ENCODE measurements around the gene MYMX.

Gene MYMX

GRCh38 chr6:44257025-44257752 is 40.5 kb downstream of the MYMX start, which contains the start of gene SLC35B2 (continued):
- TF ChIP-seq ZNF140 (tag by site-specific recombination; IDR thresholded peaks at IDR 0.05) = no peak
- no peak for TF ChIP-seq ZNF645 (tag by site-specific recombination; IDR thresholded peaks at IDR 0.05)
- TF ChIP-seq ZNF660 (tag by site-specific recombination; IDR thresholded peaks at IDR 0.05) = no peak; the same call in 1 of the 2 replicates
- no peak for TF ChIP-seq ZNF747 (tag by site-specific recombination; IDR thresholded peaks at IDR 0.05)
- TF ChIP-seq REPIN1 (tag by site-specific recombination; IDR thresholded peaks at IDR 0.05; ENCODE audit: low read depth) = no peak
- TF ChIP-seq KLF7 (tag by site-specific recombination; IDR thresholded peaks at IDR 0.05; ENCODE audit: borderline replicate concordance) = peak; percentile 97; the same call in 1 of the 2 replicates
- TF ChIP-seq ZNF423 (tag by site-specific recombination; IDR thresholded peaks at IDR 0.05) = peak; percentile 37
- TF ChIP-seq EGR2 (tag by site-specific recombination; IDR thresholded peaks at IDR 0.05; ENCODE audit: low read depth) = peak; percentile 75
- no peak for TF ChIP-seq SALL2 (tag by site-specific recombination; IDR thresholded peaks at IDR 0.05; ENCODE audit: borderline replicate concordance)
- TF ChIP-seq HOXD13 (CRISPR knock-in tag; IDR thresholded peaks at IDR 0.05; ENCODE audit: borderline replicate concordance) = no peak
- no peak for TF ChIP-seq ZNF292 (tag by site-specific recombination; IDR thresholded peaks at IDR 0.05; ENCODE audit: borderline replicate concordance, low read depth)
- TF ChIP-seq GLIS1 (tag by site-specific recombination; IDR thresholded peaks at IDR 0.05) = peak; percentile 95
- TF ChIP-seq ZSCAN5A (tag by site-specific recombination; IDR thresholded peaks at IDR 0.05) = 0 out of 2 replicates have a peak, but pooled peaks have one; percentile 52
- TF ChIP-seq PRDM2 (tag by site-specific recombination; IDR thresholded peaks at IDR 0.05; ENCODE audit: borderline replicate concordance) = no peak
- no peak for TF ChIP-seq ZNF529 (tag by site-specific recombination; IDR thresholded peaks at IDR 0.05; ENCODE audit: insufficient replicate concordance)
- TF ChIP-seq SCRT2 (tag by site-specific recombination; IDR thresholded peaks at IDR 0.05) = 0 out of 2 replicates have a peak, but pooled peaks have one; percentile 27
- TF ChIP-seq ZNF132 (tag by site-specific recombination; IDR thresholded peaks at IDR 0.05; ENCODE audit: borderline replicate concordance) = no peak
- TF ChIP-seq ZNF10 (tag by site-specific recombination; IDR thresholded peaks at IDR 0.05) = no peak
- TF ChIP-seq BCL6B (tag by site-specific recombination; IDR thresholded peaks at IDR 0.05) = no peak
- TF ChIP-seq ZNF133 (tag by site-specific recombination; IDR thresholded peaks at IDR 0.05) = no peak
- 0 out of 2 replicates have a peak, but pooled peaks have one; percentile 29 for TF ChIP-seq ZNF623 (tag by site-specific recombination; IDR thresholded peaks at IDR 0.05)
- peak; percentile 79 for TF ChIP-seq ZNF600 (tag by site-specific recombination; IDR thresholded peaks at IDR 0.05)
- 0 out of 2 replicates have a peak, but pooled peaks have one; percentile 40 for TF ChIP-seq ZNF704 (tag by site-specific recombination; IDR thresholded peaks at IDR 0.05)

All from HEK293 (cell line).